HEK293 (cell line): ENCODE measurements around the gene ZNF546.
A peak's percentile ranks its signal among the peaks of the same experiment; 100 is the strongest.

Source experiments
- CTCF ChIA-PET: fragments of 350-600 bp; formaldehyde crosslinking; extraction: SDS; loops from one replicate; lab custom pipeline; 2021; ENCODE audit warnings: antibody characterized with exemption; lab: Yijun Ruan, JAX
- POLR2A ChIA-PET: fragments of 300-600 bp; formaldehyde crosslinking; extraction: SDS; loops from one replicate; lab custom pipeline; 2020; ENCODE audit warnings: antibody characterized with exemption, inconsistent platforms; lab: Yijun Ruan, JAX
- H3K27ac ChIP-seq: fragments of 200-500 bp; sonication (Bioruptor generic); 2 replicates; pipeline ENCODE4 v1.5.1; 2014; ENCODE audit warnings: low read depth, low read length, control low read depth, inconsistent platforms; ENCODE audit errors: extremely low read depth
- H3K36me3 ChIP-seq, 2 experiments: fragments of 200-500 bp in 1 of 2; sonication (Bioruptor generic) in 1 of 2; 1 replicate in 1 of 2; 2 replicates in 1 of 2; pipeline ENCODE4 v1.5.1; 2014 to 2017; ENCODE audit warnings: inconsistent platforms in 2 of 2, low read length in 2 of 2; ENCODE audit not compliant: control insufficient read depth in 2 of 2, insufficient read depth in 1 of 2
- H3K4me1 ChIP-seq: fragments of 200-500 bp; sonication (Bioruptor generic); 2 replicates; pipeline ENCODE4 v1.5.1; 2014; ENCODE audit warnings: mild to moderate bottlenecking, low read length, inconsistent platforms; ENCODE audit not compliant: control insufficient read depth, insufficient read depth
- H3K4me3 ChIP-seq: 2 replicates; pipeline ENCODE4 v1.5.1; 2011; ENCODE audit warnings: low read depth, mild to moderate bottlenecking, control low read depth, low read length, moderate library complexity
- H3K9me3 ChIP-seq: fragments of 200-500 bp; sonication (Bioruptor generic); 2 replicates; pipeline ENCODE4 v1.5.1; 2014; ENCODE audit warnings: low read depth, low read length, inconsistent platforms; ENCODE audit not compliant: control insufficient read depth, insufficient read depth
- KLF16 ChIP-seq: fragments of 450-650 bp; formaldehyde crosslinking; IDR thresholded peaks from 2 replicates; pipeline ENCODE4 v1.5.1; 2017; ENCODE audit warnings: missing biosample characterization, missing genetic modification characterization
- SP7 ChIP-seq: fragments of 450-650 bp; formaldehyde crosslinking; IDR thresholded peaks from 2 replicates; pipeline ENCODE4 v1.5.1; 2016; ENCODE audit warnings: missing biosample characterization, missing genetic modification characterization
- ZBTB17 ChIP-seq: fragments of 450-650 bp; formaldehyde crosslinking; IDR thresholded peaks from 2 replicates; pipeline ENCODE4 v1.5.1; 2016; ENCODE audit warnings: missing biosample characterization, missing genetic modification characterization
- ZNF114 ChIP-seq: fragments of 450-650 bp; formaldehyde crosslinking; IDR thresholded peaks from 2 replicates; pipeline ENCODE4 v1.5.0; 2017; ENCODE audit warnings: missing biosample characterization, missing genetic modification characterization
- ZNF174 ChIP-seq: fragments of 450-650 bp; formaldehyde crosslinking; IDR thresholded peaks from 2 replicates; pipeline ENCODE4 v1.5.0; 2017; ENCODE audit warnings: missing biosample characterization, mild to moderate bottlenecking, missing genetic modification characterization
- ZNF202 ChIP-seq: fragments of 450-650 bp; formaldehyde crosslinking; IDR thresholded peaks from 2 replicates; pipeline ENCODE4 v1.5.1; 2016; ENCODE audit warnings: missing biosample characterization, missing genetic modification characterization, borderline replicate concordance
- ZNF239 ChIP-seq: fragments of 450-650 bp; formaldehyde crosslinking; IDR thresholded peaks from 2 replicates; pipeline ENCODE4 v1.5.1; 2016; ENCODE audit warnings: missing biosample characterization, missing genetic modification characterization
- ZNF280D ChIP-seq: fragments of 450-650 bp; formaldehyde crosslinking; IDR thresholded peaks from 2 replicates; pipeline ENCODE4 v1.5.1; 2016; ENCODE audit warnings: missing biosample characterization, missing genetic modification characterization
- ZNF362 ChIP-seq: fragments of 450-650 bp; formaldehyde crosslinking; IDR thresholded peaks from 2 replicates; pipeline ENCODE4 v1.5.1; 2016; ENCODE audit warnings: missing biosample characterization, missing genetic modification characterization
- ZNF404 ChIP-seq: fragments of 450-650 bp; formaldehyde crosslinking; IDR thresholded peaks from 2 replicates; pipeline ENCODE4 v1.5.1; 2017; ENCODE audit warnings: missing biosample characterization, missing genetic modification characterization
- ZNF48 ChIP-seq: fragments of 450-650 bp; formaldehyde crosslinking; IDR thresholded peaks from 2 replicates; pipeline ENCODE4 v1.5.1; 2016; ENCODE audit warnings: missing biosample characterization, missing genetic modification characterization
- ZNF530 ChIP-seq: fragments of 450-650 bp; formaldehyde crosslinking; IDR thresholded peaks from 2 replicates; pipeline ENCODE4 v1.5.1; 2016; ENCODE audit warnings: low read depth, missing biosample characterization, missing genetic modification characterization
- ZNF555 ChIP-seq: fragments of 450-650 bp; formaldehyde crosslinking; conservative IDR thresholded peaks from 2 replicates; pipeline ENCODE4 v1.5.1; 2017; ENCODE audit warnings: missing biosample characterization, mild to moderate bottlenecking, missing genetic modification characterization, inconsistent platforms
- ZNF629 ChIP-seq: fragments of 450-650 bp; formaldehyde crosslinking; IDR thresholded peaks from 2 replicates; pipeline ENCODE4 v1.5.1; 2017; ENCODE audit warnings: missing biosample characterization, missing genetic modification characterization
- ZNF664 ChIP-seq: fragments of 450-650 bp; formaldehyde crosslinking; IDR thresholded peaks from 2 replicates; pipeline ENCODE4 v1.5.1; 2016; ENCODE audit warnings: missing biosample characterization, missing genetic modification characterization
- ZNF701 ChIP-seq: fragments of 450-650 bp; formaldehyde crosslinking; IDR thresholded peaks from 2 replicates; pipeline ENCODE4 v1.5.1; 2016; ENCODE audit warnings: missing biosample characterization, missing genetic modification characterization
- ZNF777 ChIP-seq: fragments of 450-650 bp; formaldehyde crosslinking; IDR thresholded peaks from 2 replicates; pipeline ENCODE4 v1.5.1; 2017; ENCODE audit warnings: missing biosample characterization, missing genetic modification characterization, borderline replicate concordance
- ZXDB ChIP-seq: fragments of 450-650 bp; formaldehyde crosslinking; IDR thresholded peaks from 2 replicates; pipeline ENCODE4 v1.5.1; 2016; ENCODE audit warnings: missing biosample characterization, missing genetic modification characterization
- TF ChIP-seq, protein P1 (sequence below): fragments of 450-650 bp; formaldehyde crosslinking; IDR thresholded peaks from 2 replicates; pipeline ENCODE4 v1.5.1; 2016; ENCODE audit warnings: missing biosample characterization, missing genetic modification characterization
- TF ChIP-seq, protein P2 (sequence below): fragments of 450-650 bp; IDR thresholded peaks from 2 replicates; pipeline ENCODE4 v1.5.1; 2018; ENCODE audit warnings: missing biosample characterization, mild to moderate bottlenecking, missing genetic modification characterization

The ZNF546 gene

GRCh38 chr19:39966617-39967016 lies 30.2 kb upstream of the ZNF546 start:
- ChIA-PET POLR2A (no interaction called here), CTCF (no interaction called here)
- Histone ChIP-seq H3K4me1 (peaks cover 9% of the 10 kb centered on the region), H3K27ac (no peak overlapping the region), H3K9me3 (peaks cover 2% of the 10 kb centered on the region; the same call in 1 of the 2 replicates), H3K4me3 (no peak overlapping the region), H3K36me3 (peaks cover 0 to 11% of the 10 kb centered on the region in 2 experiments; a peak in 2 of 3 replicates)
- TF ChIP-seq, protein P1, sequence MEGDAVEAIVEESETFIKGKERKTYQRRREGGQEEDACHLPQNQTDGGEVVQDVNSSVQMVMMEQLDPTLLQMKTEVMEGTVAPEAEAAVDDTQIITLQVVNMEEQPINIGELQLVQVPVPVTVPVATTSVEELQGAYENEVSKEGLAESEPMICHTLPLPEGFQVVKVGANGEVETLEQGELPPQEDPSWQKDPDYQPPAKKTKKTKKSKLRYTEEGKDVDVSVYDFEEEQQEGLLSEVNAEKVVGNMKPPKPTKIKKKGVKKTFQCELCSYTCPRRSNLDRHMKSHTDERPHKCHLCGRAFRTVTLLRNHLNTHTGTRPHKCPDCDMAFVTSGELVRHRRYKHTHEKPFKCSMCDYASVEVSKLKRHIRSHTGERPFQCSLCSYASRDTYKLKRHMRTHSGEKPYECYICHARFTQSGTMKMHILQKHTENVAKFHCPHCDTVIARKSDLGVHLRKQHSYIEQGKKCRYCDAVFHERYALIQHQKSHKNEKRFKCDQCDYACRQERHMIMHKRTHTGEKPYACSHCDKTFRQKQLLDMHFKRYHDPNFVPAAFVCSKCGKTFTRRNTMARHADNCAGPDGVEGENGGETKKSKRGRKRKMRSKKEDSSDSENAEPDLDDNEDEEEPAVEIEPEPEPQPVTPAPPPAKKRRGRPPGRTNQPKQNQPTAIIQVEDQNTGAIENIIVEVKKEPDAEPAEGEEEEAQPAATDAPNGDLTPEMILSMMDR, result no peak
- TF ChIP-seq ZBTB17 (no peak), SP7 (tag by site-specific recombination) (no peak), ZNF202 (tag by site-specific recombination) (no peak), ZNF629 (tag by site-specific recombination) (no peak)
- TF ChIP-seq, protein P2, sequence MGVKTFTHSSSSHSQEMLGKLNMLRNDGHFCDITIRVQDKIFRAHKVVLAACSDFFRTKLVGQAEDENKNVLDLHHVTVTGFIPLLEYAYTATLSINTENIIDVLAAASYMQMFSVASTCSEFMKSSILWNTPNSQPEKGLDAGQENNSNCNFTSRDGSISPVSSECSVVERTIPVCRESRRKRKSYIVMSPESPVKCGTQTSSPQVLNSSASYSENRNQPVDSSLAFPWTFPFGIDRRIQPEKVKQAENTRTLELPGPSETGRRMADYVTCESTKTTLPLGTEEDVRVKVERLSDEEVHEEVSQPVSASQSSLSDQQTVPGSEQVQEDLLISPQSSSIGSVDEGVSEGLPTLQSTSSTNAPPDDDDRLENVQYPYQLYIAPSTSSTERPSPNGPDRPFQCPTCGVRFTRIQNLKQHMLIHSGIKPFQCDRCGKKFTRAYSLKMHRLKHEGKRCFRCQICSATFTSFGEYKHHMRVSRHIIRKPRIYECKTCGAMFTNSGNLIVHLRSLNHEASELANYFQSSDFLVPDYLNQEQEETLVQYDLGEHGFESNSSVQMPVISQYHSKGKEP (tag by site-specific recombination), result no peak

DNA sequence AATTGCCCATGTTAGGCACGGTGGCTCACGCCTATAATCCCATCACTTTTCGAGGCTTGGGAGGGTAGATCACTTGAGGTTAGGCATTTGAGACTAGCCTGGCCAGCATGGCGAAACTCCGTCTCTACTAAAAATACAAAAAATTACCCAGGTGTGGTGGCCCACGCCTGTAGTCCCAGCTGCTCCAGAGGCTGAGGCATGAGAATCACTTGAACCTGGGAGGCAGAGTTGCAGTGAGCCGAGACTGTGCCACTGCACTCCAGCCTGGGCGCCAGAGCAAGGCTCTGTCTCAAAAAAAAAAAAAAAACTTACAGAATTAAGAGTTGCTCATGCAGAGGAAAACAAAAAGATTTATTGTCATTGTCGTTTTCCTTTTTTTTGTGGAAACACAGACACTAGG lies 29.3 kb upstream of the ZNF546 start:
- Histone ChIP-seq H3K9me3 (peaks cover 2% of the 10 kb centered on the region; the same call in 1 of the 2 replicates), H3K36me3 (peaks cover 7 to 16% of the 10 kb centered on the region in 2 experiments), H3K27ac (no peak overlapping the region), H3K4me3 (no peak overlapping the region), H3K4me1 (peaks cover 14% of the 10 kb centered on the region)
- POLR2A ChIA-PET, result interaction anchor here (0.5 kb wide), 1 partner anchor 1154 kb away, joined by 4 read pairs; no protein-coding TSS in a partner anchor
- CTCF ChIA-PET, result interaction anchor here (4.0 kb wide), 1 partner anchor 123 kb away, joined by 49 read pairs; the partner anchor contains the start of gene FBL
- 0 out of 2 replicates have a peak, but pooled peaks have one; percentile 33 for TF ChIP-seq ZNF362 (tag by site-specific recombination)
- no peak for TF ChIP-seq ZNF777 (tag by site-specific recombination)

GRCh38 chr19:39968789-39969188 lies 28.1 kb upstream of the ZNF546 start:
- Histone ChIP-seq H3K36me3 (peaks cover 19 to 26% of the 10 kb centered on the region in 2 experiments), H3K4me3 (no peak overlapping the region), H3K9me3 (no peaks in the 10 kb centered on the region), H3K27ac (no peak overlapping the region; the same call in 1 of the 2 replicates), H3K4me1 (peaks cover 14% of the 10 kb centered on the region)
- CTCF ChIA-PET, result interaction anchor here (0.5 to 4.0 kb wide), 8 partner anchors 33 to 1924 kb away, joined by 3 to 49 read pairs (median 3); partner anchors contain the start of gene FBL
- POLR2A ChIA-PET, result interaction anchor here (0.7 kb wide), 1 partner anchor 28 kb away, joined by 4 read pairs; the partner anchor contains the start of gene ZNF546
- no peak for TF ChIP-seq KLF16 (tag by site-specific recombination)
- TF ChIP-seq ZNF114 (tag by site-specific recombination), result 0 out of 2 replicates have a peak, but pooled peaks have one; percentile 55

- POLR2A ChIA-PET, result interaction anchor here (0.6 to 2.3 kb wide), 5 partner anchors 16 to 575 kb away, joined by 3 to 49 read pairs (median 20); partner anchors contain the start of genes DYRK1B and ZNF546
- Histone ChIP-seq H3K27ac (no peak overlapping the region; the same call in 1 of the 2 replicates), H3K4me1 (peaks cover 14% of the 10 kb centered on the region), H3K36me3 (peaks cover 24 to 30% of the 10 kb centered on the region in 2 experiments), H3K4me3 (no peak overlapping the region), H3K9me3 (no peaks in the 10 kb centered on the region)
- CTCF ChIA-PET, result interaction anchor here (0.6 to 4.0 kb wide), 13 partner anchors 15 to 1925 kb away, joined by 3 to 49 read pairs (median 5); partner anchors contain the start of genes FBL and ZNF546
- TF ChIP-seq ZNF555 (tag by site-specific recombination), result no peak
- TF ChIP-seq ZNF664 (tag by site-specific recombination), result 0 out of 2 replicates have a peak, but pooled peaks have one; percentile 9
- TF ChIP-seq ZNF280D, result peak; percentile 42; the same call in 1 of the 2 replicates
- no peak for TF ChIP-seq ZNF48
- TF ChIP-seq ZNF202 (tag by site-specific recombination), result no peak
- no peak for TF ChIP-seq ZNF174 (tag by site-specific recombination)
- TF ChIP-seq ZNF404 (tag by site-specific recombination), result no peak
- no peak for TF ChIP-seq ZNF701 (tag by site-specific recombination)
- no peak for TF ChIP-seq ZXDB (tag by site-specific recombination)
- TF ChIP-seq ZNF530 (tag by site-specific recombination), result no peak
- no peak for TF ChIP-seq ZNF239
Measured at GRCh38 chr19:39969266-39969665, 27.6 kb upstream of the ZNF546 start.
